Measurements from ENCODE around the gene TSC2. TPM values are rescaled to one million over a fixed set of nuclear protein-coding genes. Genes with fewer than 3 reads are reported as not detected.

The TSC2 gene
- total RNA-seq, 2 experiments from 2014 or later = 88.4 to 90.1 TPM

GRCh38 chr16:2084895-2085625 lies 37.3 kb downstream of the TSC2 start:
- Mint-ChIP-seq H3K9me3 (no peaks in the 10 kb centered on the region), H3K36me3 (ENCODE audit: low read depth) (peaks cover 5% of the 10 kb centered on the region), H3K4me3 (no peak overlapping the region), H3K4me1 (no peaks in the 10 kb centered on the region), H3K27ac (no peak overlapping the region), H3K27me3 (no peaks in the 10 kb centered on the region)
- no peak for DNase-seq
- CTCF ChIA-PET = no interaction called here
- POLR2A ChIA-PET = interaction anchor here (1.0 to 1.1 kb wide), 2 partner anchors 37 to 70 kb away, joined by 3 read pairs; partner anchors contain the start of genes TRAF7 and TSC2

GRCh38 chr16:2085669-2086068 lies 37.9 kb downstream of the TSC2 start:
- peaks cover 5% of the 10 kb centered on the region for H3K36me3 Mint-ChIP-seq (ENCODE audit: low read depth)
- H3K4me1 Mint-ChIP-seq = no peaks in the 10 kb centered on the region
- CTCF ChIA-PET = no interaction called here
- H3K27ac Mint-ChIP-seq = no peak overlapping the region
- no peaks in the 10 kb centered on the region for H3K27me3 Mint-ChIP-seq
- POLR2A ChIA-PET = interaction anchor here (1.0 to 1.1 kb wide), 2 partner anchors 37 to 70 kb away, joined by 3 read pairs; partner anchors contain the start of genes TRAF7 and TSC2
- H3K9me3 Mint-ChIP-seq = no peaks in the 10 kb centered on the region
- no peak overlapping the region for H3K4me3 Mint-ChIP-seq
- no peak for DNase-seq

GRCh38 chr16:2086106-2086742 lies 38.4 kb downstream of the TSC2 start:
- no peak overlapping the region for H3K27ac Mint-ChIP-seq
- no peaks in the 10 kb centered on the region for H3K4me1 Mint-ChIP-seq
- H3K4me3 Mint-ChIP-seq = no peak overlapping the region
- DNase-seq = no peak
- H3K36me3 Mint-ChIP-seq (ENCODE audit: low read depth) = peaks cover 5% of the 10 kb centered on the region
- CTCF ChIA-PET = interaction anchor here (0.5 kb wide), 1 partner anchor 21 kb away, joined by 3 read pairs; no protein-coding TSS in a partner anchor
- POLR2A ChIA-PET = no interaction called here
- no peaks in the 10 kb centered on the region for H3K27me3 Mint-ChIP-seq
- no peaks in the 10 kb centered on the region for H3K9me3 Mint-ChIP-seq

- ChIA-PET CTCF (interaction anchor here (0.5 kb wide), 1 partner anchor 22 kb away, joined by 3 read pairs; no protein-coding TSS in a partner anchor), POLR2A (no interaction called here)
- Mint-ChIP-seq H3K27ac (no peak overlapping the region), H3K9me3 (no peaks in the 10 kb centered on the region), H3K27me3 (no peaks in the 10 kb centered on the region), H3K36me3 (ENCODE audit: low read depth) (peaks cover 5% of the 10 kb centered on the region), H3K4me1 (no peaks in the 10 kb centered on the region), H3K4me3 (no peak overlapping the region)
- no peak for DNase-seq
Observed at GRCh38 chr16:2086812-2087747, 39.3 kb downstream of the TSC2 start.

GRCh38 chr16:2087748-2088631 lies 40.2 kb downstream of the TSC2 start:
- H3K9me3 Mint-ChIP-seq = no peaks in the 10 kb centered on the region
- H3K27me3 Mint-ChIP-seq = no peaks in the 10 kb centered on the region
- H3K36me3 Mint-ChIP-seq (ENCODE audit: low read depth) = peaks cover 3% of the 10 kb centered on the region
- ChIA-PET CTCF (no interaction called here), POLR2A (no interaction called here)
- no peak for DNase-seq
- no peak overlapping the region for H3K4me3 Mint-ChIP-seq
- H3K27ac Mint-ChIP-seq = no peak overlapping the region
- H3K4me1 Mint-ChIP-seq = no peaks in the 10 kb centered on the region

- POLR2A ChIA-PET = no interaction called here
- Mint-ChIP-seq H3K4me1 (no peaks in the 10 kb centered on the region), H3K36me3 (ENCODE audit: low read depth) (peaks cover 3% of the 10 kb centered on the region), H3K4me3 (no peak overlapping the region), H3K9me3 (no peaks in the 10 kb centered on the region), H3K27me3 (no peaks in the 10 kb centered on the region), H3K27ac (no peak overlapping the region)
- no peak for DNase-seq
- CTCF ChIA-PET = no interaction called here
Observed at GRCh38 chr16:2088759-2089358, 41.1 kb downstream of the TSC2 start.

- no peaks in the 10 kb centered on the region for H3K9me3 Mint-ChIP-seq
- POLR2A ChIA-PET = no interaction called here
Observed at GRCh38 chr16:2089706-2090480, 42.1 kb downstream of the TSC2 start.

GRCh38 chr16:2090481-2090776 lies 42.6 kb downstream of the TSC2 start:
- no peaks in the 10 kb centered on the region for H3K27me3 Mint-ChIP-seq
- CTCF ChIA-PET = interaction anchor here (1.4 kb wide), 1 partner anchor 50 kb away, joined by 3 read pairs; no protein-coding TSS in a partner anchor

More at GRCh38 chr16:2089706-2090480, 42.1 kb downstream of the TSC2 start:
- Mint-ChIP-seq H3K27me3 (no peaks in the 10 kb centered on the region), H3K4me3 (no peak overlapping the region), H3K27ac (no peak overlapping the region), H3K36me3 (ENCODE audit: low read depth) (peaks cover 3% of the 10 kb centered on the region), H3K4me1 (no peaks in the 10 kb centered on the region)
- DNase-seq = no peak
- CTCF ChIA-PET = no interaction called here

GRCh38 chr16:2090777-2091546 lies 43.2 kb downstream of the TSC2 start:
- H3K9me3 Mint-ChIP-seq = no peaks in the 10 kb centered on the region
- no peak overlapping the region for H3K4me3 Mint-ChIP-seq
- H3K4me1 Mint-ChIP-seq = no peaks in the 10 kb centered on the region
- DNase-seq = no peak
- H3K27ac Mint-ChIP-seq = no peak overlapping the region
- no peaks in the 10 kb centered on the region for H3K27me3 Mint-ChIP-seq
- peaks cover 3% of the 10 kb centered on the region for H3K36me3 Mint-ChIP-seq (ENCODE audit: low read depth)
- ChIA-PET POLR2A (no interaction called here), CTCF (interaction anchor here (1.4 kb wide), 1 partner anchor 49 kb away, joined by 3 read pairs; no protein-coding TSS in a partner anchor)

More at GRCh38 chr16:2090481-2090776, 42.6 kb downstream of the TSC2 start:
- H3K4me3 Mint-ChIP-seq = no peak overlapping the region
- no peak overlapping the region for H3K27ac Mint-ChIP-seq
- H3K36me3 Mint-ChIP-seq (ENCODE audit: low read depth) = peaks cover 3% of the 10 kb centered on the region
- no peaks in the 10 kb centered on the region for H3K9me3 Mint-ChIP-seq
- no peaks in the 10 kb centered on the region for H3K4me1 Mint-ChIP-seq
- POLR2A ChIA-PET = no interaction called here
- no peak for DNase-seq

- no peaks in the 10 kb centered on the region for H3K27me3 Mint-ChIP-seq
- CTCF ChIA-PET = interaction anchor here (1.4 kb wide), 1 partner anchor 49 kb away, joined by 3 read pairs; no protein-coding TSS in a partner anchor
- DNase-seq = no peak
- POLR2A ChIA-PET = no interaction called here
- no peaks in the 10 kb centered on the region for H3K4me1 Mint-ChIP-seq
- H3K9me3 Mint-ChIP-seq = no peaks in the 10 kb centered on the region
- peaks cover 3% of the 10 kb centered on the region for H3K36me3 Mint-ChIP-seq (ENCODE audit: low read depth)
- H3K27ac Mint-ChIP-seq = no peak overlapping the region
- H3K4me3 Mint-ChIP-seq = no peak overlapping the region
Observed at GRCh38 chr16:2091547-2092255, 43.9 kb downstream of the TSC2 start.

- ChIA-PET POLR2A (no interaction called here), CTCF (no interaction called here)
- no peaks in the 10 kb centered on the region for H3K9me3 Mint-ChIP-seq
- no peak overlapping the region for H3K4me3 Mint-ChIP-seq
- H3K36me3 Mint-ChIP-seq (ENCODE audit: low read depth) = peaks cover under 1% of the 10 kb centered on the region
- no peaks in the 10 kb centered on the region for H3K4me1 Mint-ChIP-seq
- DNase-seq = no peak
- H3K27ac Mint-ChIP-seq = no peak overlapping the region
- no peaks in the 10 kb centered on the region for H3K27me3 Mint-ChIP-seq
Observed at GRCh38 chr16:2092256-2092620, 44.5 kb downstream of the TSC2 start.

All from activated CD4-positive, alpha-beta memory T cell treated with anti-CD3 and anti-CD28 coated beads, Interleukin-2, amount 10 ng/mL, durations not matched to agents 7 days and 5 days (primary cell).